ENCODE data around the gene PLEKHG4B. TPM values are rescaled to one million over a fixed set of nuclear protein-coding genes. Genes with fewer than 3 reads are reported as not detected.

PLEKHG4B gene
- polyA plus RNA-seq, 1 of the 3 experiments (the other 2 are of a cell fraction): 0.18 TPM

- CTCF ChIA-PET: no interaction called here
- Histone ChIP-seq H3K9ac (no peak overlapping the region), H3K79me2 (ENCODE audit: insufficient read depth) (no peaks in the 10 kb centered on the region)
Observed at GRCh38 chr5:144941-145340, 53.0 kb downstream of the PLEKHG4B start.

GRCh38 chr5:145585-146323 lies 53.8 kb downstream of the PLEKHG4B start:
- CTCF ChIA-PET: no interaction called here
- Histone ChIP-seq H3K9ac (no peak overlapping the region), H3K79me2 (ENCODE audit: insufficient read depth) (no peaks in the 10 kb centered on the region), H4K20me1 (ENCODE audit: insufficient read depth) (no peaks in the 10 kb centered on the region), H3K36me3 (replicated peaks in 1 of 2; ENCODE audit: control insufficient read depth in 1 of 2, insufficient read depth in 2 of 2, low read length in 1 of 2) (no peaks in the 10 kb centered on the region), H3K9me2 (no peaks in the 10 kb centered on the region), H3K4me2 (no peak overlapping the region), H3K27ac (ENCODE audit: low read depth in 2 of 2, low read length in 1 of 2) (no peak overlapping the region), H3K4me3 (ENCODE audit: low read depth in 2 of 2, low read length in 1 of 2) (no peak overlapping the region), H3K9me3 (peaks cover 14% of the 10 kb centered on the region; the same call in 1 of the 2 replicates), H2AFZ (ENCODE audit: low read depth) (no peak overlapping the region), H3K4me1 (ENCODE audit: control insufficient read depth in 1 of 2, insufficient read depth in 2 of 2, low read depth in 1 of 2, low read length in 1 of 2) (no peaks in the 10 kb centered on the region), H3K27me3 (ENCODE audit: insufficient read depth) (no peaks in the 10 kb centered on the region), H3F3A (replicated peaks; ENCODE audit: insufficient read depth) (peaks cover 2% of the 10 kb centered on the region)
- TF ChIP-seq JUND (IDR thresholded peaks at IDR 0.05) (no peak), YY1 (IDR thresholded peaks at IDR 0.05; ENCODE audit: low read depth) (no peak), TEAD4 (IDR thresholded peaks at IDR 0.05; ENCODE audit: borderline replicate concordance, insufficient read depth) (no peak), POLR2AphosphoS5 (IDR thresholded peaks at IDR 0.05; ENCODE audit: low read depth, low read length) (no peak), SMC3 (IDR thresholded peaks at IDR 0.05; ENCODE audit: low read depth, low read length) (no peak), TAF1 (IDR thresholded peaks at IDR 0.05; ENCODE audit: borderline replicate concordance, low read depth, low read length) (no peak), RAD21 (IDR thresholded peaks at IDR 0.05; ENCODE audit: low read length) (no peak), USF2 (IDR thresholded peaks at IDR 0.05; ENCODE audit: borderline replicate concordance, low read depth, low read length) (no peak), NRF1 (IDR thresholded peaks at IDR 0.05; ENCODE audit: low read depth, low read length) (no peak)
- POLR2A ChIA-PET: no interaction called here
- 16% methylated on average over 4 of the region's 7 CpGs for WGBS (ENCODE audit: low lambda C conversion rate)
- no peak for DNase-seq

More at GRCh38 chr5:144941-145340, 53.0 kb downstream of the PLEKHG4B start:
- Histone ChIP-seq H3K36me3 (replicated peaks in 1 of 2; ENCODE audit: control insufficient read depth in 1 of 2, insufficient read depth in 2 of 2, low read length in 1 of 2) (no peaks in the 10 kb centered on the region), H3K4me2 (no peak overlapping the region), H3K4me3 (ENCODE audit: low read depth in 2 of 2, low read length in 1 of 2) (no peak overlapping the region), H3F3A (replicated peaks; ENCODE audit: insufficient read depth) (no peaks in the 10 kb centered on the region), H3K27me3 (ENCODE audit: insufficient read depth) (no peaks in the 10 kb centered on the region), H3K9me2 (no peaks in the 10 kb centered on the region), H3K4me1 (ENCODE audit: control insufficient read depth in 1 of 2, insufficient read depth in 2 of 2, low read depth in 1 of 2, low read length in 1 of 2) (no peaks in the 10 kb centered on the region), H2AFZ (ENCODE audit: low read depth) (no peak overlapping the region), H3K9me3 (peaks cover 14% of the 10 kb centered on the region; the same call in 1 of the 2 replicates), H4K20me1 (ENCODE audit: insufficient read depth) (no peaks in the 10 kb centered on the region), H3K27ac (ENCODE audit: low read depth in 2 of 2, low read length in 1 of 2) (no peak overlapping the region)
- POLR2A ChIA-PET: no interaction called here
- TF ChIP-seq GABPA (IDR thresholded peaks at IDR 0.05; ENCODE audit: low read depth) (no peak), MXI1 (IDR thresholded peaks at IDR 0.05; ENCODE audit: low read depth, low read length) (no peak)
- DNase-seq: no peak
- WGBS (ENCODE audit: low lambda C conversion rate): 40% methylated on average over 2 of the region's 8 CpGs

GRCh38 chr5:147751-148150 lies 55.8 kb downstream of the PLEKHG4B start:
- peaks cover 14% of the 10 kb centered on the region; the same call in 1 of the 2 replicates for H3K9me3 ChIP-seq
- H3F3A ChIP-seq (replicated peaks; ENCODE audit: insufficient read depth): peaks cover 4% of the 10 kb centered on the region
- H3K36me3 ChIP-seq (replicated peaks in 1 of 2; ENCODE audit: control insufficient read depth in 1 of 2, insufficient read depth in 2 of 2, low read length in 1 of 2): no peaks in the 10 kb centered on the region
- no peak overlapping the region for H2AFZ ChIP-seq (ENCODE audit: low read depth)
- H3K27ac ChIP-seq (ENCODE audit: low read depth in 2 of 2, low read length in 1 of 2): no peak overlapping the region
- no peaks in the 10 kb centered on the region for H4K20me1 ChIP-seq (ENCODE audit: insufficient read depth)
- no peak overlapping the region for H3K4me3 ChIP-seq (ENCODE audit: low read depth in 2 of 2, low read length in 1 of 2)
- WGBS (ENCODE audit: low lambda C conversion rate): 69% methylated on average over 1 of the region's 1 CpG
- no peaks in the 10 kb centered on the region for H3K4me1 ChIP-seq (ENCODE audit: control insufficient read depth in 1 of 2, insufficient read depth in 2 of 2, low read depth in 1 of 2, low read length in 1 of 2)
- no peaks in the 10 kb centered on the region for H3K27me3 ChIP-seq (ENCODE audit: insufficient read depth)
- no peak for DNase-seq
- POLR2A ChIA-PET: no interaction called here
- H3K9ac ChIP-seq: no peak overlapping the region
- H3K79me2 ChIP-seq (ENCODE audit: insufficient read depth): no peaks in the 10 kb centered on the region
- no peak for TF ChIP-seq RAD21 (IDR thresholded peaks at IDR 0.05; ENCODE audit: low read length)
- CTCF ChIA-PET: interaction anchor here (1.0 kb wide), 1 partner anchor 41 kb away, joined by 3 read pairs; no protein-coding TSS in a partner anchor
- H3K4me2 ChIP-seq: no peak overlapping the region
- no peaks in the 10 kb centered on the region for H3K9me2 ChIP-seq

Data from SK-N-SH (cell line).